Mesendoderm (in vitro differentiated cells): ENCODE data around the gene ZNF879. TPM values are rescaled to one million over a fixed set of nuclear protein-coding genes. Genes with fewer than 3 reads are reported as not detected.
A peak's percentile ranks its signal among the peaks of the same experiment; 100 is the strongest.

Experiments used
- DNase-seq: peaks from one replicate; pipeline ENCODE4 v3.0.0; 2013
- H2AK5ac ChIP-seq: 2 replicates; pipeline ENCODE4 v1.6.1; 2013; ENCODE audit warnings: low read length, inconsistent platforms
- H2BK120ac ChIP-seq: 2 replicates; pipeline ENCODE4 v1.6.1; 2013; ENCODE audit warnings: low read depth, mild to moderate bottlenecking, low read length, moderate library complexity, mixed read lengths
- H2BK15ac ChIP-seq: replicated peaks from 2 replicates; pipeline ENCODE4 v1.6.1; 2013; ENCODE audit warnings: low read depth, mild to moderate bottlenecking, moderate library complexity
- H2BK5ac ChIP-seq: 2 replicates; pipeline ENCODE4 v1.6.1; 2013; ENCODE audit warnings: low read length, inconsistent platforms
- H3K18ac ChIP-seq: 2 replicates; pipeline ENCODE4 v1.6.1; 2013; ENCODE audit warnings: mild to moderate bottlenecking, low read length, mixed read lengths
- H3K23ac ChIP-seq: one replicate; pipeline ENCODE4 v1.6.1; 2013; ENCODE audit warnings: low read length
- H3K27ac ChIP-seq: 2 replicates; pipeline ENCODE4 v1.5.1; 2013; ENCODE audit warnings: low read depth, mild to moderate bottlenecking, inconsistent platforms, low read length, moderate library complexity
- H3K27me3 ChIP-seq: 2 replicates; pipeline ENCODE4 v1.6.1; 2013; ENCODE audit warnings: low read length, control low read depth, mild to moderate bottlenecking, inconsistent platforms; ENCODE audit not compliant: insufficient read depth, poor library complexity
- H3K36me3 ChIP-seq: 2 replicates; pipeline ENCODE4 v1.6.1; 2013; ENCODE audit warnings: low read length, inconsistent platforms; ENCODE audit not compliant: control insufficient read depth, insufficient read depth
- H3K4ac ChIP-seq: one replicate; pipeline ENCODE4 v1.6.1; 2013; ENCODE audit warnings: low read depth, mild to moderate bottlenecking, low read length, moderate library complexity
- H3K4me1 ChIP-seq: 2 replicates; pipeline ENCODE4 v1.6.1; 2013; ENCODE audit warnings: low read depth, low read length, inconsistent platforms; ENCODE audit not compliant: control insufficient read depth
- H3K4me2 ChIP-seq: 2 replicates; pipeline ENCODE4 v1.6.1; 2013; ENCODE audit warnings: low read length
- H3K4me3 ChIP-seq: 2 replicates; pipeline ENCODE4 v1.5.1; 2013; ENCODE audit warnings: mild to moderate bottlenecking, low read length
- H3K56ac ChIP-seq: one replicate; pipeline ENCODE4 v1.6.1; 2013; ENCODE audit warnings: low read length
- H3K79me1 ChIP-seq: 2 replicates; pipeline ENCODE4 v1.6.1; 2013; ENCODE audit warnings: low read length, inconsistent platforms
- H3K79me2 ChIP-seq: 2 replicates; pipeline ENCODE4 v1.6.1; 2013; ENCODE audit warnings: mild to moderate bottlenecking, low read length; ENCODE audit not compliant: control insufficient read depth, insufficient read depth
- H3K9ac ChIP-seq: 2 replicates; pipeline ENCODE4 v1.6.1; 2013; ENCODE audit warnings: low read length, inconsistent platforms
- H4K5ac ChIP-seq: one replicate; pipeline ENCODE4 v1.6.1; 2013; ENCODE audit warnings: low read length
- H4K8ac ChIP-seq: one replicate; pipeline ENCODE4 v1.6.1; 2013; ENCODE audit warnings: low read depth, mild to moderate bottlenecking, control low read depth, low read length, moderate library complexity
- WGBS: extraction: QIAGEN DNeasy Blood & Tissue Kit; methylation state at CpG from one replicate; pipeline ENCODE4 v1.1.7; 2013; ENCODE audit warnings: low lambda C conversion rate, missing lambda C conversion rate; ENCODE audit not compliant: insufficient coverage; ENCODE audit errors: extremely low coverage; 5-methylcytosine and 5-hydroxymethylcytosine counted together
- polyA plus RNA-seq, 2 experiments: library from polyadenylated mRNA; stranded (reverse); fragments of 200-250 nt; gene quantifications; one replicate each; pipeline ENCODE4 v1.2.3, GENCODE V29; 2013

ZNF879 gene
- 1.4 TPM for polyA plus RNA-seq (2013, experiment 1 of 2)
- 1.5 TPM for polyA plus RNA-seq (2013, experiment 2 of 2)

DNA sequence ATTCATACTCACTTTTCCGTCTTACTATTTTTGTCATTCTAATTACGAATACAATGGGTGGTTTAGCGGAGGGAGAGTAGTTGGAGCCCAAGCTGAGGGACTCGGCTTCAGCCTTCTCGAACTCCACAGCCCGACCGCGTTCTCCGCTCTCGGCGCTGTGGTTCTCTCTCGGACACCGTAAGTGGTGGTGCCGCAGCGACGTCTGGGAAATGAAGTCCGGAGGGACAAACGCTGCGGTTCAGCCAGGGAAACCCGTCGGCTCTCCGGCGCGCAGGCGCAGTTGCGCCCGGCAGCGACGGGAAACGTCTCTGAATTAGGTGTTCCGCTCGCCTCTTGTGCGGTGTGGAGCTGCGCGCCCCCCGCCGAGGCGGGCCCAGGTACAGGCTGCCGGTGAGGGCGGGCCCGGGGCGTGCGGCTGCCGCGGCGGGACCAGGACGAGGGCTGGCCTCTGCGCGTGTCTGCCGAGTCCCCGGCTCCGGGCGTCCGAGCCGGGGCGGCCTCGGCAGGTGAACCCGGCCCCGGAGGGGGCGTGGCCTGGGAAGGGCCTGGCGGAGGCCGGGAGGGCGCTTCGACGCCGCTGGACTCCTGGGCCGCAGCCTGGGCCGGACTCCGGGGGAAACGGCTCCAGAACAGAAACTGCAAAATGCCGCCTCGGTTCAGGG is at the start of gene ZNF879:
Gene ZNF879 (plus strand): TSS at position 277 of the 662 bp plus-strand sequence. CDS start 1,201 bp downstream, outside the sequence.
- H3K4me2 ChIP-seq = peak within 1 kb of the TSS; percentile 50
- no peaks in the 10 kb centered on the region for H3K27me3 ChIP-seq
- H3K36me3 ChIP-seq = peaks cover 1% of the 10 kb centered on the region
- peak within 1 kb of the TSS; percentile 85 for H3K56ac ChIP-seq
- no peak within 1 kb of the TSS for H3K4ac ChIP-seq
- H2BK15ac ChIP-seq = no peak within 1 kb of the TSS
- H3K23ac ChIP-seq = no peak within 1 kb of the TSS
- H3K9ac ChIP-seq = peak within 1 kb of the TSS; percentile 69
- no peak within 1 kb of the TSS for H2BK120ac ChIP-seq
- no peak within 1 kb of the TSS for H2BK5ac ChIP-seq
- no peaks in the 10 kb centered on the region for H3K79me1 ChIP-seq
- H3K79me2 ChIP-seq = no peaks in the 10 kb centered on the region
- H4K5ac ChIP-seq = no peak within 1 kb of the TSS
- WGBS = no CpG with 5 or more reads among the region's 72 CpGs
- peak within 1 kb of the TSS; percentile 43 for H3K4me3 ChIP-seq
- H4K8ac ChIP-seq = no peak within 1 kb of the TSS
- no peak within 1 kb of the TSS for H2AK5ac ChIP-seq
- H3K4me1 ChIP-seq = no peaks in the 10 kb centered on the region
- H3K27ac ChIP-seq = no peak within 1 kb of the TSS
- peak within 1 kb of the TSS; percentile 29 for H3K18ac ChIP-seq
- DNase-seq = peak; percentile 98

DNA sequence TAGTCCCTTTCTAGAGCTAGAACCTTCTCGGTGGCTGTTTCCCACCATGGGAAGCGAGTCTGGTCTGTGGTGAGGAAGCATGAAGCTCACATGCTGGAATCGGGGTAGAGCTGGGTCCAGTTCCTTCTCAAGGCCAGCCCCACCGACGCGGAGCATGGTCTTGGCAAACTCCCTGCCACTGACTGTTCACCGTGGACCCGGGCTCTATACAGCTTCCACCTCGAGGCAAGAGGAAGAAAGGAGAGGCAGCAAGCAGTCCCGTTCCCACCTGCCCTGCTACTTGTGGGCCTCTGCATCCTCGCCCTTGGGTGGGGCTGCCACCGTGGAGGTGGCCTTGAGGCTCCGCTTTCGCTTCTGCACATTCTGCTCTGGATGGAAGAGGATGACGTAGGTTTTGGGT is 42.2 kb upstream of the ZNF879 start:
- Histone ChIP-seq H3K36me3 (no peaks in the 10 kb centered on the region), H3K4me1 (no peaks in the 10 kb centered on the region), H3K79me1 (no peaks in the 10 kb centered on the region), H3K23ac (no peak overlapping the region), H4K5ac (no peak overlapping the region), H3K4ac (no peak overlapping the region), H2BK15ac (no peak overlapping the region), H2AK5ac (no peak overlapping the region), H2BK5ac (no peak overlapping the region), H3K9ac (no peak overlapping the region), H3K79me2 (no peaks in the 10 kb centered on the region), H3K27ac (no peak overlapping the region), H3K4me2 (no peak overlapping the region), H3K56ac (no peak overlapping the region), H3K27me3 (no peaks in the 10 kb centered on the region), H2BK120ac (no peak overlapping the region), H3K18ac (no peak overlapping the region), H4K8ac (no peak overlapping the region), H3K4me3 (no peak overlapping the region)
- DNase-seq = no peak
- no CpG with 5 or more reads among the region's 15 CpGs for WGBS

DNA sequence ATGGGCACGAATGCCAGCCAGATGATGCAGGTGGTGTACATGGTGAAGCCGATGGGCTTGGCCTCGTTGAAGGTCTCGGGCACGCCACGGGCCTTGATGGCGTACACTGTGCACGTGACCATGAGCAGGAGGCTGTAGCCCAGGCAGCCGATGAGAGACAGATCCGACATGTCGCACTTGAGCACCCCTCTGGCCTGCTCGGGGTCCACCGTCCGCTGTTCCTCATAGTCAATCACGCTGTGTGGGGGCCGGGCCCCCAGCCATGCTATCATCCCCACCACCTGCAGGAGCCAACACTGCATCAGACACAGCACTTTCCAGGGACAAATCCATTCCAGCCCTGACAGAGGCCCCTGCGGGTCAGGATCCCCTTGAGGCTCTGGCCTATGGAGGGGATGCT is 40.7 kb upstream of the ZNF879 start:
- Histone ChIP-seq H3K79me1 (no peaks in the 10 kb centered on the region), H2AK5ac (no peak overlapping the region), H3K4ac (no peak overlapping the region), H4K8ac (no peak overlapping the region), H2BK5ac (no peak overlapping the region), H3K9ac (no peak overlapping the region), H3K4me2 (no peak overlapping the region), H3K18ac (no peak overlapping the region), H2BK15ac (no peak overlapping the region), H3K27me3 (no peaks in the 10 kb centered on the region), H2BK120ac (no peak overlapping the region), H3K36me3 (no peaks in the 10 kb centered on the region), H3K4me3 (no peak overlapping the region), H3K23ac (no peak overlapping the region), H3K56ac (no peak overlapping the region), H4K5ac (no peak overlapping the region), H3K4me1 (no peaks in the 10 kb centered on the region), H3K79me2 (no peaks in the 10 kb centered on the region), H3K27ac (no peak overlapping the region)
- no CpG with 5 or more reads among the region's 17 CpGs for WGBS
- no peak for DNase-seq

DNA sequence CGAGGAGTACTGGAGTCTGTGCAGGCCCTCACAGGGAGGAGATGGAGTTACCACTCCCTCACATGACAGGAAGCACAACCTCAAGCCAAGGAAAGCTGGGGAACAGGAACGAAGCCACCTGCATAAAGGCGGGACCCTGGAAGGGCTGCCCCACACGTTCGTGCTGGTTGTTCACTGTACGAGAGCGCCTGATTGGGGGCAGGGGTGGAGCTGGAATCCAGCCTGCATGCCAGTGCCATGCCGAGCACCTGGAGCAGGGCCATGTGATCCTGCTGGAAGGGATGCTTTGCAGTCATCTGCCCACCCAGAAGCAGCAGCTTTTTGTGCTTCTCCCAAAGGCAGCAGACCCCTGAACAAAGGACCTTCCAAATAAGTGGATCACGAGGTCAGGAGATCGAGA is 39.9 kb upstream of the ZNF879 start:
- H3K23ac ChIP-seq = no peak overlapping the region
- no peaks in the 10 kb centered on the region for H3K79me2 ChIP-seq
- no peak overlapping the region for H2AK5ac ChIP-seq
- H2BK5ac ChIP-seq = no peak overlapping the region
- H4K8ac ChIP-seq = no peak overlapping the region
- no peaks in the 10 kb centered on the region for H3K36me3 ChIP-seq
- DNase-seq = no peak
- no peak overlapping the region for H3K18ac ChIP-seq
- H2BK15ac ChIP-seq = no peak overlapping the region
- no peak overlapping the region for H2BK120ac ChIP-seq
- no peak overlapping the region for H3K4ac ChIP-seq
- H3K27ac ChIP-seq = no peak overlapping the region
- H3K9ac ChIP-seq = no peak overlapping the region
- no peak overlapping the region for H4K5ac ChIP-seq
- no peak overlapping the region for H3K4me2 ChIP-seq
- H3K4me1 ChIP-seq = no peaks in the 10 kb centered on the region
- no peak overlapping the region for H3K4me3 ChIP-seq
- no peaks in the 10 kb centered on the region for H3K79me1 ChIP-seq
- no peaks in the 10 kb centered on the region for H3K27me3 ChIP-seq
- no peak overlapping the region for H3K56ac ChIP-seq
- WGBS = no CpG with 5 or more reads among the region's 10 CpGs

DNA sequence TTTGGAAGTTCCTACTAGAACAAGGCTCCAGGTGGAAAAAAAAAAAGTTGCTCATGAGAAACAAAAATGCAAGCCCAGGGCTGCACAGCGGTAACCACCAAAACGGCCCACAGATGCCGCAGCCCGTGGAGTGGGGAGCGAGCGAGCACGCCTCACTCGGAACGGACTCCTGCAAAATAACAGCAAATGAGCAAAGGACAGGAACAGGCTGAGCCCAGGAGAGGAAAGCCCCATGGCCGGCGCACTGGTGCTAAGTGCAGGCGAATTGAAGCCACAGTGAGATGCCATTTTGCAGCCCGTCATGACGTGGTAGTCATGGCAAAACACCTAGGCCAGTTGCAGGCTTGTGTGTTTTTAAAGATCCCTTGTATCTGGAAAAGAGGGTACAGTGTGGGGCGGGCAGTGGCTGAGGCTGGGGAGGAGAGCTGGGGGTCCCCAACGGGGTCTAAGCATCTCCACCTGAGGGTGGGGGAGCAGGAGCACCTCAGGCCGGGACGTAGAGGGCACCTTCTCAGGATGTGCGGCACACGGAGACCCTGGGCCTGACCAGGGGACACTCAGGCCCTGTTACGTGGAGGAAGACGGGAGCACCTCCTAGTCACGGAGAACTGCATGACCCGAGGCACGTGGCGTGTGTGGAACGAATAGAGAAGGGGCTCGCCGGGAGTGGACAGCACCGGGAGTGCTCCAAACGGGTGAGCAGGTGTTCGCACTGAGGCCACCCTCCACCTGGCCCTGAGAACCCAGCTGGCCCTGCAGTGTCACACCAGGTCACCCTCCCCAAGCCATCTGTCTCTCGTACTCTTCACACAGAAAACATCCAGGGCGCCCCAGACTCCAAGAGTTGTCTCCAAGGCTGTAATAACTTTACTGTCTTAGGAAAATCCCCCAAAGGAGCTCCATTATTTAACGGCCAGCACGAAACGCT is 39.2 kb upstream of the ZNF879 start:
- Histone ChIP-seq H3K27me3 (no peaks in the 10 kb centered on the region), H2BK120ac (no peak overlapping the region), H3K9ac (no peak overlapping the region), H3K4me2 (no peak overlapping the region), H3K4me1 (no peaks in the 10 kb centered on the region), H3K27ac (no peak overlapping the region), H4K5ac (no peak overlapping the region), H3K79me2 (no peaks in the 10 kb centered on the region), H2BK5ac (no peak overlapping the region), H2AK5ac (no peak overlapping the region), H3K4me3 (no peak overlapping the region), H3K23ac (no peak overlapping the region), H3K56ac (no peak overlapping the region), H3K36me3 (no peaks in the 10 kb centered on the region), H3K18ac (no peak overlapping the region), H4K8ac (no peak overlapping the region), H3K79me1 (no peaks in the 10 kb centered on the region), H2BK15ac (no peak overlapping the region), H3K4ac (no peak overlapping the region)
- DNase-seq = no peak
- WGBS = no CpG with 5 or more reads among the region's 37 CpGs
